Activated naive CD4-positive, alpha-beta T cell treated with anti-CD3 and anti-CD28 coated beads, Interleukin-2, amount 10 ng/mL, durations not matched to agents 7 days and 5 days (primary cell): Measurements from ENCODE around the gene C4orf50.
"Not testable (repeated sequence)": the region's sequence is repeated elsewhere in the genome, so short reads cannot be mapped to it uniquely, and the experiment has no call there.

Source experiments
- CTCF ChIA-PET: fragments of 350-600 bp; sonication (Branson Sonifier 250); formaldehyde crosslinking; loops from one replicate; lab custom pipeline; 2021; ENCODE audit warnings: antibody characterized with exemption; lab: Charles Lee
- DNase-seq: peaks from one replicate; pipeline ENCODE4 v3.0.0-alpha.2; 2020
- H3K27ac Mint-ChIP-seq: one replicate; pipeline ENCODE4 v1.8.0; 2021; ENCODE audit warnings: mild to moderate bottlenecking, moderate library complexity, mixed read lengths
- H3K27me3 Mint-ChIP-seq: one replicate; pipeline ENCODE4 v1.8.0; 2021; ENCODE audit warnings: mild to moderate bottlenecking, mixed read lengths
- H3K36me3 Mint-ChIP-seq: one replicate; pipeline ENCODE4 v1.8.0; 2021; ENCODE audit warnings: mixed read lengths
- H3K4me1 Mint-ChIP-seq: one replicate; pipeline ENCODE4 v1.8.0; 2021; ENCODE audit warnings: mixed read lengths
- H3K4me3 Mint-ChIP-seq: one replicate; pipeline ENCODE4 v1.8.0; 2021; ENCODE audit warnings: mild to moderate bottlenecking, moderate library complexity, mixed read lengths
- H3K9me3 Mint-ChIP-seq: one replicate; pipeline ENCODE4 v1.8.0; 2021; ENCODE audit warnings: mixed read lengths

C4orf50 gene

GRCh38 chr4:6017800-6018199, 431 bp downstream of the C4orf50 start:
- Mint-ChIP-seq H3K4me1 (no peaks in the 10 kb centered on the region), H3K36me3 (no peaks in the 10 kb centered on the region), H3K4me3 (no peak overlapping the region), H3K9me3 (no peaks in the 10 kb centered on the region), H3K27me3 (no peaks in the 10 kb centered on the region), H3K27ac (no peak overlapping the region)
- CTCF ChIA-PET, result interaction anchor here (0.6 to 1.3 kb wide), 2 partner anchors 40 to 41 kb away, joined by 3 read pairs; no protein-coding TSS in a partner anchor
- DNase-seq, result no peak

GRCh38 chr4:6017030-6017429, 1.2 kb downstream of the C4orf50 start:
- Mint-ChIP-seq H3K27ac (no peak overlapping the region), H3K9me3 (no peaks in the 10 kb centered on the region), H3K4me1 (no peaks in the 10 kb centered on the region), H3K4me3 (no peak overlapping the region), H3K36me3 (no peaks in the 10 kb centered on the region), H3K27me3 (peaks cover 5% of the 10 kb centered on the region)
- CTCF ChIA-PET, result no interaction called here
- no peak for DNase-seq

GRCh38 chr4:6013564-6013963, 4.7 kb downstream of the C4orf50 start:
- H3K36me3 Mint-ChIP-seq, result no peaks in the 10 kb centered on the region
- no peak for DNase-seq
- CTCF ChIA-PET, result interaction anchor here (1.2 kb wide), 1 partner anchor 317 kb away, joined by 3 read pairs; no protein-coding TSS in a partner anchor
- peaks cover 28% of the 10 kb centered on the region for H3K27me3 Mint-ChIP-seq
- no peaks in the 10 kb centered on the region for H3K9me3 Mint-ChIP-seq
- no peak overlapping the region for H3K27ac Mint-ChIP-seq
- no peaks in the 10 kb centered on the region for H3K4me1 Mint-ChIP-seq
- H3K4me3 Mint-ChIP-seq, result no peak overlapping the region

- H3K36me3 Mint-ChIP-seq, result no peaks in the 10 kb centered on the region
- no peak overlapping the region for H3K27ac Mint-ChIP-seq
- H3K9me3 Mint-ChIP-seq, result no peaks in the 10 kb centered on the region
- H3K27me3 Mint-ChIP-seq, result peaks cover 36% of the 10 kb centered on the region
- DNase-seq, result no peak
- no peaks in the 10 kb centered on the region for H3K4me1 Mint-ChIP-seq
- CTCF ChIA-PET, result interaction anchor here (1.3 to 2.2 kb wide), 2 partner anchors 8 to 15 kb away, joined by 6 read pairs; no protein-coding TSS in a partner anchor
- no peak overlapping the region for H3K4me3 Mint-ChIP-seq
Observed at GRCh38 chr4:6012200-6012599, 6.0 kb downstream of the C4orf50 start.

GRCh38 chr4:6011686-6012085, 6.5 kb downstream of the C4orf50 start:
- Mint-ChIP-seq H3K4me1 (no peaks in the 10 kb centered on the region), H3K4me3 (no peak overlapping the region), H3K27me3 (peaks cover 36% of the 10 kb centered on the region), H3K27ac (no peak overlapping the region), H3K36me3 (no peaks in the 10 kb centered on the region), H3K9me3 (no peaks in the 10 kb centered on the region)
- DNase-seq, result no peak
- CTCF ChIA-PET, result interaction anchor here (2.2 kb wide), 1 partner anchor 9 kb away, joined by 6 read pairs; no protein-coding TSS in a partner anchor

GRCh38 chr4:6011271-6011671, 7.0 kb downstream of the C4orf50 start:
- Mint-ChIP-seq H3K27me3 (peaks cover 36% of the 10 kb centered on the region), H3K4me3 (no peak overlapping the region), H3K4me1 (no peaks in the 10 kb centered on the region), H3K27ac (no peak overlapping the region), H3K9me3 (no peaks in the 10 kb centered on the region), H3K36me3 (no peaks in the 10 kb centered on the region)
- no peak for DNase-seq
- CTCF ChIA-PET, result interaction anchor here (2.2 kb wide), 1 partner anchor 9 kb away, joined by 6 read pairs; no protein-coding TSS in a partner anchor

- no peak overlapping the region for H3K4me3 Mint-ChIP-seq
- CTCF ChIA-PET, result interaction anchor here (2.2 kb wide), 1 partner anchor 9 kb away, joined by 6 read pairs; no protein-coding TSS in a partner anchor
- H3K9me3 Mint-ChIP-seq, result no peaks in the 10 kb centered on the region
- H3K36me3 Mint-ChIP-seq, result no peaks in the 10 kb centered on the region
- no peak overlapping the region for H3K27ac Mint-ChIP-seq
- H3K27me3 Mint-ChIP-seq, result peaks cover 36% of the 10 kb centered on the region
- H3K4me1 Mint-ChIP-seq, result no peaks in the 10 kb centered on the region
- no peak for DNase-seq
Observed at GRCh38 chr4:6010789-6011188, 7.4 kb downstream of the C4orf50 start.

GRCh38 chr4:6009452-6009851, 8.8 kb downstream of the C4orf50 start:
- Mint-ChIP-seq H3K4me3 (no peak overlapping the region), H3K4me1 (no peaks in the 10 kb centered on the region), H3K27ac (no peak overlapping the region), H3K9me3 (no peaks in the 10 kb centered on the region), H3K36me3 (no peaks in the 10 kb centered on the region), H3K27me3 (peaks cover 36% of the 10 kb centered on the region)
- DNase-seq, result no peak
- CTCF ChIA-PET, result interaction anchor here (1.0 to 1.3 kb wide), 2 partner anchors 11 kb away, joined by 4 to 6 read pairs; no protein-coding TSS in a partner anchor

- DNase-seq, result no peak
- no peaks in the 10 kb centered on the region for H3K4me1 Mint-ChIP-seq
- H3K36me3 Mint-ChIP-seq, result no peaks in the 10 kb centered on the region
- CTCF ChIA-PET, result interaction anchor here (1.0 to 1.3 kb wide), 2 partner anchors 10 to 12 kb away, joined by 4 to 6 read pairs; no protein-coding TSS in a partner anchor
- H3K9me3 Mint-ChIP-seq, result no peaks in the 10 kb centered on the region
- H3K4me3 Mint-ChIP-seq, result no peak overlapping the region
- no peak overlapping the region for H3K27ac Mint-ChIP-seq
- peaks cover 36% of the 10 kb centered on the region for H3K27me3 Mint-ChIP-seq
Observed at GRCh38 chr4:6008766-6009385, 9.4 kb downstream of the C4orf50 start.

- Mint-ChIP-seq H3K9me3 (no peaks in the 10 kb centered on the region), H3K36me3 (no peaks in the 10 kb centered on the region), H3K4me3 (no peak overlapping the region), H3K27ac (no peak overlapping the region), H3K27me3 (peaks cover 36% of the 10 kb centered on the region), H3K4me1 (no peaks in the 10 kb centered on the region)
- CTCF ChIA-PET, result interaction anchor here (1.0 to 1.3 kb wide), 2 partner anchors 10 to 12 kb away, joined by 4 to 6 read pairs; no protein-coding TSS in a partner anchor
- no peak for DNase-seq
Observed at GRCh38 chr4:6008092-6008551, 10.1 kb downstream of the C4orf50 start.

- CTCF ChIA-PET, result no interaction called here
- Mint-ChIP-seq H3K36me3 (no peaks in the 10 kb centered on the region), H3K27ac (no peak overlapping the region), H3K4me1 (no peaks in the 10 kb centered on the region), H3K4me3 (no peak overlapping the region), H3K27me3 (peaks cover 22% of the 10 kb centered on the region), H3K9me3 (no peaks in the 10 kb centered on the region)
- DNase-seq, result no peak
Observed at GRCh38 chr4:6005175-6005574, 13.1 kb downstream of the C4orf50 start.

GRCh38 chr4:6003485-6003884, 14.7 kb downstream of the C4orf50 start:
- DNase-seq, H3K36me3 Mint-ChIP-seq, CTCF ChIA-PET, H3K4me1 Mint-ChIP-seq, H3K4me3 Mint-ChIP-seq, H3K27ac Mint-ChIP-seq, H3K9me3 Mint-ChIP-seq: not testable (repeated sequence)
- H3K27me3 Mint-ChIP-seq, result peaks cover 12% of the 10 kb centered on the region

- CTCF ChIA-PET, result no interaction called here
- Mint-ChIP-seq H3K27me3 (peaks cover 12% of the 10 kb centered on the region), H3K4me3 (no peak overlapping the region), H3K4me1 (no peaks in the 10 kb centered on the region), H3K36me3 (no peaks in the 10 kb centered on the region), H3K27ac (no peak overlapping the region), H3K9me3 (no peaks in the 10 kb centered on the region)
- no peak for DNase-seq
Observed at GRCh38 chr4:6002926-6003325, 15.3 kb downstream of the C4orf50 start.

- no peak for DNase-seq
- H3K27ac Mint-ChIP-seq, result no peak overlapping the region
- H3K4me3 Mint-ChIP-seq, result no peak overlapping the region
- peaks cover 8% of the 10 kb centered on the region for H3K27me3 Mint-ChIP-seq
- H3K4me1 Mint-ChIP-seq, result no peaks in the 10 kb centered on the region
- CTCF ChIA-PET, result no interaction called here
- H3K36me3 Mint-ChIP-seq, result no peaks in the 10 kb centered on the region
- H3K9me3 Mint-ChIP-seq, result no peaks in the 10 kb centered on the region
Observed at GRCh38 chr4:6002492-6002833, 15.8 kb downstream of the C4orf50 start.
